Activated CD4-positive, alpha-beta T cell treated with anti-CD3 and anti-CD28 coated beads, Interleukin-2, amount 10 ng/mL, durations not matched to agents 7 days and 5 days (primary cell): ENCODE measurements around the gene GCK. TPM values are rescaled to one million over a fixed set of nuclear protein-coding genes. Genes with fewer than 3 reads are reported as not detected.

Source experiments
- CTCF ChIA-PET: fragments of 350-600 bp; sonication (Branson Sonifier 250); formaldehyde crosslinking; loops from one replicate; lab custom pipeline; 2021; ENCODE audit warnings: antibody characterized with exemption; lab: Charles Lee
- POLR2A ChIA-PET: fragments of 350-600 bp; sonication (Branson Sonifier 250); formaldehyde crosslinking; loops from one replicate; lab custom pipeline; 2021; ENCODE audit warnings: antibody characterized with exemption; lab: Charles Lee
- DNase-seq: peaks from one replicate; pipeline ENCODE4 v3.0.0-alpha.2; 2020
- H3K27ac Mint-ChIP-seq: one replicate; pipeline ENCODE4 v1.8.0; 2021; ENCODE audit warnings: mild to moderate bottlenecking, moderate library complexity, mixed read lengths
- H3K27me3 Mint-ChIP-seq: one replicate; pipeline ENCODE4 v1.8.0; 2021; ENCODE audit warnings: mixed read lengths
- H3K36me3 Mint-ChIP-seq: one replicate; pipeline ENCODE4 v1.8.0; 2021; ENCODE audit warnings: low read depth, mixed read lengths
- H3K4me1 Mint-ChIP-seq: one replicate; pipeline ENCODE4 v1.8.0; 2021; ENCODE audit warnings: mixed read lengths
- H3K4me3 Mint-ChIP-seq: one replicate; pipeline ENCODE4 v1.8.0; 2021; ENCODE audit warnings: mild to moderate bottlenecking, moderate library complexity, mixed read lengths
- H3K9me3 Mint-ChIP-seq: one replicate; pipeline ENCODE4 v1.8.0; 2021; ENCODE audit warnings: mixed read lengths
- total RNA-seq, 2 experiments: library from RNA; stranded (reverse); gene quantifications; one replicate each; pipeline ENCODE4 v1.2.3, GENCODE V29; 2021

The GCK gene
- total RNA-seq, 2 experiments from 2014 or later: not detected

GRCh38 chr7:44101966-44102845 is 87.0 kb downstream of the GCK start:
- Mint-ChIP-seq H3K4me3 (no peak overlapping the region), H3K4me1 (peaks cover 23% of the 10 kb centered on the region), H3K27me3 (peaks cover 23% of the 10 kb centered on the region), H3K9me3 (no peaks in the 10 kb centered on the region), H3K27ac (peak overlapping the region; percentile 12), H3K36me3 (no peaks in the 10 kb centered on the region)
- no peak for DNase-seq
- POLR2A ChIA-PET: no interaction called here
- CTCF ChIA-PET: interaction anchor here (1.2 to 2.0 kb wide), 3 partner anchors 9 to 33 kb away, joined by 3 to 6 read pairs (median 4); no protein-coding TSS in a partner anchor

DNA sequence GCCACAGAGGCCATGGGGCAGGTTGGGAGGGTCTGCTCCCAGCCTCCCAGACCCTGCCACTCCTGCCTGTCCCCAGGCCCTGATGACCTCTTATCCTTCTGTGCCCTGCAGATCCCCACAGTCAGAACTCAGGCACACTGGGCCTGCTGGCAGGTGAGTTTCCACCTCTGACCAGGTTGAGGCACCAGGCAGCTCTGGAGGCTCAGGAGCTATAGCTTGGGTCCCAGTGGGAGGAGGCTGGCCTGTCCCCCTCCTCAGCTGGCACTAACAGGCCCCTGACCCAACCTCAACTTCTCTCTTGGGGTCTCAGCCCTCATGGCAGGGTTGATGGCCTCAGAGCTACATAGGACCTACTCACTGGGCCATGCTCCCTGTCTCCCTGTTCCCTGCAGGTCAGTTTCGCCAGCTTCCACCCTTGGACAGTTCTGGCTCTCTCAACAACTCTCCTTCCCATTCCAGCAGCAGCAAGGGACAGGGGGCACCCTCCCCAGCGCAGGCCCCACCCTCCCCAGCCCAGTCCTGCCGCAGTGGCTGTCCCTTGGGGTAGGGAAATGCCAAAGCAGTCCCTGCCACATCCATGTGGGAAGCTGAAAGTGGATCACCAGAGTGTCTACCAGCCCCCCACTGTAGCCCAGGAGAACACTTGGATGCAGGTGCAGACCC is 87.8 kb downstream of the GCK start:
- H3K27me3 Mint-ChIP-seq: peaks cover 23% of the 10 kb centered on the region
- POLR2A ChIA-PET: no interaction called here
- no peaks in the 10 kb centered on the region for H3K36me3 Mint-ChIP-seq
- no peaks in the 10 kb centered on the region for H3K9me3 Mint-ChIP-seq
- no peak for DNase-seq
- H3K4me3 Mint-ChIP-seq: no peak overlapping the region
- CTCF ChIA-PET: interaction anchor here (1.3 to 2.0 kb wide), 2 partner anchors 8 to 10 kb away, joined by 4 to 6 read pairs; no protein-coding TSS in a partner anchor
- H3K27ac Mint-ChIP-seq: no peak overlapping the region
- peaks cover 31% of the 10 kb centered on the region for H3K4me1 Mint-ChIP-seq

DNA sequence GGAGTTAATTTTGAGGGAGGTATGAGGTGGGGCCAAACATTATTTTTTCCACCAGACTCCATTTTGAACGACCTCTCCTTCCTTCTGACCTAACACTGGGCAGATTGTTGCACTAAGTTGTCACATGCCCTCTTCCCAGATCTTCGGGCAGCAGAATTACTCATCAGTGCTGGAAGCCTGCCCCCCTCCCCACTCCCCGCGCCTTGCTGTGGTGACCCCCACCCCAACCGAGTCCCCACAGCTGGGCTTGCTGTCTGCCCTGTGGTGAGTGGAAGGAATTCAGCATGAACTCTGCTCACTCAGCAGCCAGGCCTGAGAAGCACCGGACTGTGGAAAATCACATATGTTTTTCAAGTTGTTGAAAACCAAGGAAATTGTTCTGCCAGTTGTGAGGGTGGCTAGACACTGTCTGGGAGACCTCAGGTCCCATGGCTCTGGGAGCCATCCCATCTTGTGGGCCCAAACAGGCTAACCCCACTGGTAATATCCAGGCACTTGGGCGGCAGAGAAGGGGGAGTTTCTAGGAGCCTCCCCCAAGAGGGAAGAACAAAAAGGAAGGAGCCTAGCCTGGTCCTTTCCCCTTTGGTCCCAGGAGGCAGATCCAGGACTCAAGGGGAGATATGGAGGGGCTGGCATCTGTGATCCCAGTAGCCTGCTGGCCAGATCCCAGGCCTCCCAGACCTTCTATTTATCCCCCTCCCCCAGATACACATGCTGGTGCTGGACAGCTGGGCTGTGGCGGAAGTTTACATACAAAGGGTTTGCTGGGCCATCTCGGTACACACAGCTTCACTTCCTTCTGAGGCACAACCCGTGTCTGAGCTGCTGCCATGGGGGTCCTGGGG is 88.6 kb downstream of the GCK start:
- ChIA-PET CTCF (interaction anchor here (1.3 to 2.0 kb wide), 2 partner anchors 8 to 11 kb away, joined by 4 to 6 read pairs; no protein-coding TSS in a partner anchor), POLR2A (no interaction called here)

GRCh38 chr7:44099669-44100068 is 89.6 kb downstream of the GCK start:
- Mint-ChIP-seq H3K9me3 (no peaks in the 10 kb centered on the region), H3K4me3 (no peak overlapping the region), H3K36me3 (no peaks in the 10 kb centered on the region), H3K27ac (no peak overlapping the region), H3K4me1 (peaks cover 23% of the 10 kb centered on the region), H3K27me3 (peaks cover 15% of the 10 kb centered on the region)
- no peak for DNase-seq
- ChIA-PET CTCF (interaction anchor here (3.3 kb wide), 1 partner anchor 12 kb away, joined by 16 read pairs; no protein-coding TSS in a partner anchor), POLR2A (no interaction called here)

More for the DNA sequence above, 88.6 kb downstream of the GCK start:
- DNase-seq: no peak
- peaks cover 31% of the 10 kb centered on the region for H3K4me1 Mint-ChIP-seq
- no peak overlapping the region for H3K4me3 Mint-ChIP-seq
- no peaks in the 10 kb centered on the region for H3K9me3 Mint-ChIP-seq
- H3K27me3 Mint-ChIP-seq: peaks cover 20% of the 10 kb centered on the region
- no peak overlapping the region for H3K27ac Mint-ChIP-seq
- no peaks in the 10 kb centered on the region for H3K36me3 Mint-ChIP-seq

GRCh38 chr7:44098092-44099068 is 90.9 kb downstream of the GCK start:
- DNase-seq: no peak
- Mint-ChIP-seq H3K36me3 (no peaks in the 10 kb centered on the region), H3K27ac (no peak overlapping the region), H3K4me1 (peaks cover 23% of the 10 kb centered on the region), H3K27me3 (peaks cover 12% of the 10 kb centered on the region), H3K4me3 (no peak overlapping the region), H3K9me3 (no peaks in the 10 kb centered on the region)
- ChIA-PET POLR2A (interaction anchor here (0.7 kb wide), 1 partner anchor 102 kb away, joined by 3 read pairs; no protein-coding TSS in a partner anchor), CTCF (interaction anchor here (0.7 to 3.3 kb wide), 7 partner anchors 11 to 875 kb away, joined by 3 to 16 read pairs (median 3); partner anchors contain the start of gene POLD2)

DNA sequence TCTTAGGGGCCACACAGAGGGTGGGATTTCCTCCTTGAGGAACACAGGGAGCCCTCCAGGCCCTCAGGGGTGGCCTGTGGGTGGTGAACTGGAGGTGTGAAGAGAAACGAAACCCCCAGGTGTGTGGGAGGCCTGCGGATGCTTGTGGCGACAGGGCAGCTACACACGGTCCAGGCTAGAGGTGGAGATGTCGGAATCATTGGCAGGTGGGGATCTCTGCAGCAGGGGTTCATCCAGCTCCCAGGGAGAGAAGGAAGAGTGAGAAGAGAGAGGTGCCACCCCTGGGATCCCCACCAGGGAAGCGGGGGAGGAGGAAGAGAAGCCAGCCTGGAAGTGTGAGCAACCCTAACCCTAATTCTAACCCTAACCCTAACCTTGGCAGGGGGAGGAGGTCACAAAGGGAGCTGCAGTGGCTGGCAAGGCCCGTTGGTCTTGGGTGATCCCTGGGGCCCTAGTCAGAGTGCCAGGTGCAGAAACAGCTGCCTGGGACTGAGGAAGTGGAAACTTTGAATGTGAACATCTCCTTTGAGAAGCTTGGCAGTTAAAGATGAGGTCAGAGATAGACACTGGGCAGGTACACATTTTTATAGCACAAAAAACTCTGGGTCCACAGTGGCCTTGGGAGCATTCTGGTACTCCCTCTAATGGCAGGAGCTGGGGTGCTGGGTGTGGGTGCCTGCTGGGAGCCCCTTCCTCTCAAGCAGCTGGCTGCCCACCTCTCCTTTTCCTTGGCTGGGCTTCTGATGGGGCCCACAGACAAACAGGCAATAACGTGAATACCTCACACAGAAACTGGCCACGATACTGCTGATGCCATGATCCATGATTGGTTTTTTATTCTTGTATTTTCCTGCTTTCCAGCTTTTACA is 91.9 kb downstream of the GCK start:
- Mint-ChIP-seq H3K4me1 (peaks cover 23% of the 10 kb centered on the region), H3K27ac (peak overlapping the region; percentile 63), H3K36me3 (no peaks in the 10 kb centered on the region), H3K27me3 (peaks cover 5% of the 10 kb centered on the region), H3K4me3 (no peak overlapping the region), H3K9me3 (no peaks in the 10 kb centered on the region)
- DNase-seq: no peak
- POLR2A ChIA-PET: interaction anchor here (0.7 kb wide), 1 partner anchor 103 kb away, joined by 3 read pairs; no protein-coding TSS in a partner anchor
- CTCF ChIA-PET: interaction anchor here (1.3 to 3.3 kb wide), 5 partner anchors 9 to 26 kb away, joined by 3 to 16 read pairs (median 10); partner anchors contain the start of gene POLD2

- H3K36me3 Mint-ChIP-seq: no peaks in the 10 kb centered on the region
- H3K4me3 Mint-ChIP-seq: no peak overlapping the region
- CTCF ChIA-PET: interaction anchor here (0.7 to 3.3 kb wide), 5 partner anchors 9 to 27 kb away, joined by 4 to 16 read pairs (median 10); partner anchors contain the start of gene POLD2
- DNase-seq: no peak
- H3K27ac Mint-ChIP-seq: peak overlapping the region; percentile 37
- peaks cover 2% of the 10 kb centered on the region for H3K27me3 Mint-ChIP-seq
- POLR2A ChIA-PET: no interaction called here
- H3K4me1 Mint-ChIP-seq: peaks cover 23% of the 10 kb centered on the region
- H3K9me3 Mint-ChIP-seq: no peaks in the 10 kb centered on the region
Observed at GRCh38 chr7:44096326-44096881, 92.8 kb downstream of the GCK start.

DNA sequence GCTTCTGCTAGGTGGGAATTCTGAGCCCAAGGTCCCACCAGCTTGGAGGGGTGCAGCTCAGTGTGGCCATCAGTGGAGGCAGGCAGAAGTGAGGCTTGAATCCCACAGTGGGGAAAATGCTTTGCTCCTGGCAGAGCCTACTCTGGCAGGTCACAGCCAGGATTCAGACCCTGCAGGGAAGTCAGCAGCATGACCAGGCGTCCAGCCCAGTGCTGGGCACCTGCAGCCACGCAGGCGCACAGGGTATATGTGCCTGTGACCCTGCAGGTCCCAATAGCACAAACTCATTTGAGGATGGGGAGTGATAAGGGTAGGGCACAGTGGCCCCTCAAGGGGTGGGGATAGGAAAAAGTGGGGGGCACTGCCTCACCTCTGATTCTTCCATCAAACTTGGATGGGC is 93.5 kb downstream of the GCK start:
- Mint-ChIP-seq H3K9me3 (no peaks in the 10 kb centered on the region), H3K27me3 (peaks cover 2% of the 10 kb centered on the region), H3K4me1 (peaks cover 23% of the 10 kb centered on the region), H3K27ac (no peak overlapping the region), H3K4me3 (no peak overlapping the region), H3K36me3 (no peaks in the 10 kb centered on the region)
- CTCF ChIA-PET: no interaction called here
- no peak for DNase-seq
- POLR2A ChIA-PET: no interaction called here

DNA sequence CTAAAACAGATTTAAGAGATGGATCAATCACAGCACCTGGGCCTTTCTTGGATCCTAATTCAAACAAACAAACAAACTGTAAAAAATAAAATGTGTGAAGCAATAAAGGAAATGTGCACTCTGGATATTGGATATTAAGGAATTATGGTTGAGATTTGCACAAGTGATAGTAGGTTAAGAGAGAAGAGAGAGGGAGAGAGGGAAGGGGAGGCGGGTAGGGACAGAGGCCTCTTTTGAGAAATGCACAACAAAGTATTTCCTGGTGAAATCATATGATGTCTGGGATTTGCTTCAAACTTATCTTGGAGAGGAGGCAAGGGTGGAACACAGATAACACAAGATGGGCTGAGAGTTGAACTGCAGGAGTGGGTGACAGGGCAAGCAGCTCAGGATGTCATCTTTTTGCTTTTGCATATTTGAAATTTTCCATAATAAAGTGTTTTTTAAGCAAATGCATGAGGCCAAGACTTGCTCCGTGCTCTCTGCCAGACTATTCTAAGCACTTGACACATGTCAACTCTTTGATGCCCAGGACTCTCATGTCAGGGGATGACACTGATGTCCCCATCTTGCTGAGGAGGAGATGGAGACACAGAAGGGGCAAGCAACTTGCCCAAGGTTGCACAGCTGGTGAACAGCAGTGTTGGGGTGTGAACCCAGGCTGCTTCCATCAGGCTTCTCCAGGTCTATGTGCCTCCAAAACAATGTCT is 94.2 kb downstream of the GCK start:
- H3K27ac Mint-ChIP-seq: no peak overlapping the region
- peaks cover 2% of the 10 kb centered on the region for H3K27me3 Mint-ChIP-seq
- H3K9me3 Mint-ChIP-seq: no peaks in the 10 kb centered on the region
- CTCF ChIA-PET: no interaction called here
- peaks cover 23% of the 10 kb centered on the region for H3K4me1 Mint-ChIP-seq
- no peak overlapping the region for H3K4me3 Mint-ChIP-seq
- DNase-seq: no peak
- H3K36me3 Mint-ChIP-seq: no peaks in the 10 kb centered on the region
- POLR2A ChIA-PET: no interaction called here

DNA sequence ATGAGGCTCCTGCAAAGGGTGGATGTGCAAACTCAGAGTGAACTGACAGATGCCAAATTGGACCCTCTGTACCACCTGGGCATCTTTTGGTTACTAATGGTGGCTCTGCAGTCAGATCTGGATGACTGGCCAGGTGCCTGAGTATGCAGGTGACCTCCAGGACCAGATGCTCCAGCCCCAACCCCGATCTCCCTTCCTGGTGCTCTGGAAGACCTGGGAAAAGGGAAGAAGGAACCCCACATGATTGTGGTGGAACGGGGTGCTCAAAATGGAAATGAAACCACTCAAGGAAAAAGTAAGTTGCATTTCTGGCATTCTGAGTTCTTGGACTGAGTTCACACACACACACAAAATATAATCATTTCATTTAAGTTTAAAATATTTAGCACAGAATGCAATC is 94.9 kb downstream of the GCK start:
- Mint-ChIP-seq H3K9me3 (no peaks in the 10 kb centered on the region), H3K27me3 (no peaks in the 10 kb centered on the region), H3K4me1 (peaks cover 23% of the 10 kb centered on the region), H3K4me3 (no peak overlapping the region), H3K27ac (no peak overlapping the region), H3K36me3 (no peaks in the 10 kb centered on the region)
- DNase-seq: no peak
- ChIA-PET POLR2A (no interaction called here), CTCF (interaction anchor here (1.6 kb wide), 1 partner anchor 11 kb away, joined by 5 read pairs; no protein-coding TSS in a partner anchor)
